ENCODE measurements around the gene TNF. TPM values are rescaled to one million over a fixed set of nuclear protein-coding genes. Genes with fewer than 3 reads are reported as not detected.

The TNF gene
- total and polyA plus RNA-seq, 2 of the 13 experiments (the other 11 are each of a cell fraction or from before 2014, with no cell fraction given): not detected

DNA sequence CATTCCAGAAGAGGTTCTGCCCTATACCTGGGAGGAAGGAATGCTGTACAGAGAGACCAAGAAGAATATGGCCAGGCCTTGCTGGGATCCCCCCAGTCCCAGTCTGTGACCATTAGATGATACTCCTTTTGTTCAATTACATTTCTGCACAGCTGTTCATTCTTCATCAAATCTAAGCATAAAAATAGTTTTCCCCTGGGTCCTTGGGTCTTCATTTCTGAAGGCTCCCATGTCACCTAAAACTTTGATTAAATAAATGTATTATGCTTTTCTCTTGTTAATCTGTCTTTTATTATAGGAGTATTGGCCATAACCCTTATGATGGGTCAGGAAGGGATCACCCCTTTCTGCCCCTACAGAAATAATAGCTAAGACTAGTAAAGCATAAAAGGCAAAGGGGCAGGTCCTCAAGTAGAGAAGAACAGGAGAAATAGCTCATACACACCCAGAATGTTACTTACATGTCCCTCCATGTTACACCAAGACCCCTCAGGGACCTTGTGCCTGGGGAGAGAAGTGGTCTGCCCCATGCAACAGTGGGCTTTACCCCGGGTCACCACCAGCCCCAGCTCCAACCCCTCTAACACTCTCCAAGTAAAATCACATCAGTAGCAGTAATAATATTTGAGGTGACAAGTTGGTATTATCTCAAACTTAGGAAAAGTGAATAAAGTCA lies 5.4 kb upstream of the TNF start:
- H3K9me3 ChIP-seq (ENCODE audit: low read length): no peaks in the 10 kb centered on the region
- in situ Hi-C loops (cut with HindIII; ENCODE audit: extremely low pct_ligation_motif_present, low pct_unique_long_range_greater_than_20kb): no loop called here
- H3K9ac ChIP-seq (ENCODE audit: insufficient read depth, low read depth, low read length): no peak overlapping the region
- ChIA-PET POLR2A (no interaction called here), CTCF (ENCODE audit: low intra/inter-chr PET ratio, low total read pairs) (no interaction called here)
- no peaks in the 10 kb centered on the region for H3K36me3 ChIP-seq (replicated peaks in 1 of 2; ENCODE audit: control insufficient read depth in 1 of 2, insufficient read depth in 2 of 2, low read length in 2 of 2)
- no peak overlapping the region for H3K4me3 ChIP-seq (replicated peaks in 1 of 3; ENCODE audit: insufficient read depth in 1 of 3, low read depth in 2 of 3, low read length in 3 of 3)
- ATAC-seq (no peak), DNase-seq (ENCODE audit: low spot score) (no peak), FAIRE-seq (no peak)
- H3K4me2 ChIP-seq (ENCODE audit: low read depth, low read length): no peak overlapping the region
- no TSS peak for BruUV-seq (replicated peaks)
- no peaks in the 10 kb centered on the region for H3K79me2 ChIP-seq (ENCODE audit: insufficient read depth, low read length)
- peaks cover 13 to 56% of the 10 kb centered on the region in 2 experiments for H3K27me3 ChIP-seq (ENCODE audit: control insufficient read depth in 1 of 2, insufficient read depth in 2 of 2, low read length in 2 of 2)
- WGBS (ENCODE audit: low lambda C conversion rate): 21% methylated on average over 1 of the region's 1 CpG
- intact Hi-C loops (cut with micrococcal nuclease; ENCODE audit: unreplicated experiment): no loop called here
- no peak overlapping the region for H2AFZ ChIP-seq (ENCODE audit: low read length)
- H3K4me1 ChIP-seq (ENCODE audit: insufficient read depth, low read length): peaks cover 9% of the 10 kb centered on the region
- no peaks in the 10 kb centered on the region for H4K20me1 ChIP-seq (ENCODE audit: insufficient read depth, low read length)
- H3K27ac ChIP-seq (ENCODE audit: extremely low read length, insufficient read depth, low read length): no peak overlapping the region
- no peak for TF ChIP-seq ZNF609 (CRISPR knock-in tag; IDR thresholded peaks at IDR 0.05; ENCODE audit: borderline replicate concordance)
- TF ChIP-seq NKX3-1 (CRISPR knock-in tag; IDR thresholded peaks at IDR 0.05): no peak
- no peak for TF ChIP-seq ZNF101 (CRISPR knock-in tag; IDR thresholded peaks at IDR 0.05; ENCODE audit: borderline replicate concordance, low read depth)
- no peak for TF ChIP-seq ISX (CRISPR knock-in tag; conservative IDR thresholded peaks at IDR 0.05)
- TF ChIP-seq ZZZ3 (CRISPR knock-in tag; IDR thresholded peaks at IDR 0.05; ENCODE audit: borderline replicate concordance): no peak
- no peak for TF ChIP-seq ZNF652 (CRISPR knock-in tag; IDR thresholded peaks at IDR 0.05; ENCODE audit: borderline replicate concordance, low read depth)
- TF ChIP-seq, protein P1, sequence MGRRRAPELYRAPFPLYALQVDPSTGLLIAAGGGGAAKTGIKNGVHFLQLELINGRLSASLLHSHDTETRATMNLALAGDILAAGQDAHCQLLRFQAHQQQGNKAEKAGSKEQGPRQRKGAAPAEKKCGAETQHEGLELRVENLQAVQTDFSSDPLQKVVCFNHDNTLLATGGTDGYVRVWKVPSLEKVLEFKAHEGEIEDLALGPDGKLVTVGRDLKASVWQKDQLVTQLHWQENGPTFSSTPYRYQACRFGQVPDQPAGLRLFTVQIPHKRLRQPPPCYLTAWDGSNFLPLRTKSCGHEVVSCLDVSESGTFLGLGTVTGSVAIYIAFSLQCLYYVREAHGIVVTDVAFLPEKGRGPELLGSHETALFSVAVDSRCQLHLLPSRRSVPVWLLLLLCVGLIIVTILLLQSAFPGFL (CRISPR knock-in tag; IDR thresholded peaks at IDR 0.05): no peak
- no peak for TF ChIP-seq CBX1 (IDR thresholded peaks at IDR 0.05; ENCODE audit: low read depth)
- no peak for TF ChIP-seq TRAFD1 (CRISPR knock-in tag; IDR thresholded peaks at IDR 0.05; ENCODE audit: borderline replicate concordance)
- TF ChIP-seq, protein P2, sequence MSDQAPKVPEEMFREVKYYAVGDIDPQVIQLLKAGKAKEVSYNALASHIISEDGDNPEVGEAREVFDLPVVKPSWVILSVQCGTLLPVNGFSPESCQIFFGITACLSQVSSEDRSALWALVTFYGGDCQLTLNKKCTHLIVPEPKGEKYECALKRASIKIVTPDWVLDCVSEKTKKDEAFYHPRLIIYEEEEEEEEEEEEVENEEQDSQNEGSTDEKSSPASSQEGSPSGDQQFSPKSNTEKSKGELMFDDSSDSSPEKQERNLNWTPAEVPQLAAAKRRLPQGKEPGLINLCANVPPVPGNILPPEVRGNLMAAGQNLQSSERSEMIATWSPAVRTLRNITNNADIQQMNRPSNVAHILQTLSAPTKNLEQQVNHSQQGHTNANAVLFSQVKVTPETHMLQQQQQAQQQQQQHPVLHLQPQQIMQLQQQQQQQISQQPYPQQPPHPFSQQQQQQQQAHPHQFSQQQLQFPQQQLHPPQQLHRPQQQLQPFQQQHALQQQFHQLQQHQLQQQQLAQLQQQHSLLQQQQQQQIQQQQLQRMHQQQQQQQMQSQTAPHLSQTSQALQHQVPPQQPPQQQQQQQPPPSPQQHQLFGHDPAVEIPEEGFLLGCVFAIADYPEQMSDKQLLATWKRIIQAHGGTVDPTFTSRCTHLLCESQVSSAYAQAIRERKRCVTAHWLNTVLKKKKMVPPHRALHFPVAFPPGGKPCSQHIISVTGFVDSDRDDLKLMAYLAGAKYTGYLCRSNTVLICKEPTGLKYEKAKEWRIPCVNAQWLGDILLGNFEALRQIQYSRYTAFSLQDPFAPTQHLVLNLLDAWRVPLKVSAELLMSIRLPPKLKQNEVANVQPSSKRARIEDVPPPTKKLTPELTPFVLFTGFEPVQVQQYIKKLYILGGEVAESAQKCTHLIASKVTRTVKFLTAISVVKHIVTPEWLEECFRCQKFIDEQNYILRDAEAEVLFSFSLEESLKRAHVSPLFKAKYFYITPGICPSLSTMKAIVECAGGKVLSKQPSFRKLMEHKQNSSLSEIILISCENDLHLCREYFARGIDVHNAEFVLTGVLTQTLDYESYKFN (CRISPR knock-in tag; conservative IDR thresholded peaks at IDR 0.05): no peak
- TF ChIP-seq CREBL2 (CRISPR knock-in tag; IDR thresholded peaks at IDR 0.05; ENCODE audit: borderline replicate concordance): no peak
- no peak for TF ChIP-seq MED1 (CRISPR knock-in tag; IDR thresholded peaks at IDR 0.05)
